HUDEP-2 (cell line): ENCODE measurements around the gene LYPD4.
"Not testable (repeated sequence)": the region's sequence is repeated elsewhere in the genome, so short reads cannot be mapped to it uniquely, and the experiment has no call there.

Experiments
- DNase-seq, 76 experiments: peaks; one replicate each; lab custom pipeline; 2025; ENCODE audit not compliant: unreplicated experiment in 76 of 76; lab: John Stamatoyannopoulos, UW

The LYPD4 gene

DNA sequence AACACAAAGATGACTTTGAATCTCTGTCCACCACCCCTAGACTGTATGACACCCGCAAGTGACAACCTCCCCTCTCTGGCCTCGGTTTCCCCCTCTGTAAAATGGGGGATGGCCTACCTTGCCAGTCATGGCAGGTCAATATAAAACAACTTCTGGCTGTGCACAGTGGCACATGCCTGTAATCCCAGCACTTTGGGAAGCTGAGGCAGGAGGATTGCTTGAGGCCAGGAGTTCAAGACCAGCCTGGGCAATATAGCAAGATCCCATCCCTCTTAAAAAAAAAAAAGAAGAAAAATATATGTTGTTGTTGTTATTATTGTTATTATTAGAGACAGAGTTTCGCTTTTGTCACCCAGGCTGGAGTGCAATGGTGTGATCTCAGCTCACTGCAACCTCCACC lies 31.5 kb upstream of the LYPD4 start:
- DNase-seq: not testable (repeated sequence)

DNA sequence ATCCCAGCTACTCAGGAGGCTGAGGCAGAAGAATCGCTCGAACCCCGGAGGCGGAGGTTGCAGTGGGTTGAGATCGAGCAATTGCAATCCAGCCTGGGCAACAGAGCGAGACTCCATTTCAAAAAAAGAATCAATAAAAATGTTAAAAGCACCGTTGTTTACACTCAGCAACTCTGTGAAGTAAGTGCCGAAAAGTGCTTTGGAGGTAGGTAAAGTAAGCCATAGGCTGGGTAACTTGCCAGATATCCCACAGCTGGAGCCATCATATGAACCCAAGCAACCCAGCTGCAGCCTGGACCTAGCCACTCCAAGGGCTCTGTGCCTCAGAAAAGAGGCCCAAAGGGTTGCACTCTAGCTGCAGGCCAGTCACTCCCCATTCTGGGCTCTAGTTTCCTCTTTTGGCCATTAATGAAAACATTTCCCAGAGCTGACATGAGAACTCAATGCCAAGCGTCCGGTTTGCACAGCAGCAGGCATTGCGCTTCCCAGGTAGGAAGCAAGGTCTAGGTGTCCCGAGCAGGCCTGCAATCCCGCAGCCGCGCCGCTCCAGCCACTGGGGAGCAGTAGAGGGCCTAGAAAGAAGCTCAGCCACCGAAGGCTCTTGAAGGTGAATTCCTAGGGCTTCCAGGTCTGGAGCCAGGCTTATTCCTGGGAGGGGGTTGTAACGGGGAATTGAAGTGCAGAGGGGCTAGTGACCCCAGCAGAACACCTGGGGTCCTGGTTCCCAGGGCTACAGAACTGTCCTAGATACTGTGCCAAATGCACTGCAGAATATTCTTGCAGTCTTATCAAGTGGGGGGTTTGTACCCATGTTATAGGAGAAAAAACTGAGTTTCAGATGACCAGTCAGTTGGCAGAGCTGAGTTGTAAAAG lies 28.5 kb upstream of the LYPD4 start:
- peak in 62 of 76 experiments; percentile 19 to 78 (median 60) for DNase-seq

DNA sequence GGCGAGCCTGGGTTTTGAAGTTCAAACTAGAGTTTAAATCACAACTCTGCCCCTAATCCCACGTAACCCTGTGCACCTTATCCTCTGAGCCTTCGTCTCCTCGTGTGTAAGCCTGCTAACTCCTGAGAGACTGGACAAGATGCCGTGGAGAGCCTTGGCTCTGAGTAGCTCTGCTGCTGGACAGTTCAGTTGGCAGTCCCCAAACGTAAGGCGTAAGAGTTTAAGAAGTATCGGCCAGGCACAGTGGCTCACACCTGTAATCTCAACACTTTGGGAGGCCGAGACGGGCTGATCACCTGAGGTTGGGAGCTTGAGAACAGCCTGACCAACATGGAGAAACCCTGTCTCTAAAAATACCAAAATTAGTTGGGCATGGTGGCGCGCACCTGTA lies 27.9 kb upstream of the LYPD4 start:
- no peak for DNase-seq

DNA sequence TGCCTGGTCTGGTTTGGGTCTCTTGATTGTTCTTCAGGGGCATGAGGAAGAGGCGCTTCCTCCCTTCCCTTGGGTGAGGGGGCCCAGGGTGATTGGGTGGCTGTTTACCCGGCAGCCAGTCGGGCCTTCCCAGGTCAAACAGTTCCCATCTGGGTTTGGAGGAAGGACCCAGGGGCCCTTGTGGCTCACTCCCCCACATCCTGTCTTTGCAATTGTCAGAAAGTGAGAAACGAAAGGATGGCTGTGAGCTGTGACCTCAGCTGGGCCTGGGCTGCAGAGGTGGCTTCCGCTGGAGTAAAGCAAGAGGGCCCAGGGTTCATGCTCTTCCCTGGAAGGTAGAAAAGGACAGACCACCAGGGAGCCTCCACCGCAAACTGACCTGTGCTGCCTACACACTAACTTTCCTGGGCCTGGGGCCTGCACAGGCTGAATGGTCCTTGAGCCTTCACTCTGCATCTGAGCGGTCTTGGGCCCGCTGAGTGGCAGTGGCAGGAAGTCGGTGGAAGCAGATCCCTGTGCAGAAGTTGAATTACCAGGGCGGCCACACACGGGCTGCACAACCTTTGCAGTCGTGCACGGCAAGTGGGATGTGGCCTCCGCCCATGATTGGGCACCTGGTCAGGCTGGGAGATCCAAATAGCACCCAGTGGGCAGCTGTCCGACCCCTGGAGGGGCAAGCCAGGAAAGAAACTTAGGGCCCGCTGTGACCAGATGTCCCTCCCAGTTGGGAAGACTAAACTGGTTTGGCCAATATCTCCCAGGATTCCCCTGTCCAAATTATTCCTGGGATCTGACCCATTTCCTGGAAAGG lies 27.3 kb upstream of the LYPD4 start:
- peak in 4 of 76 experiments; percentile 18 to 43 (median 34) for DNase-seq

DNA sequence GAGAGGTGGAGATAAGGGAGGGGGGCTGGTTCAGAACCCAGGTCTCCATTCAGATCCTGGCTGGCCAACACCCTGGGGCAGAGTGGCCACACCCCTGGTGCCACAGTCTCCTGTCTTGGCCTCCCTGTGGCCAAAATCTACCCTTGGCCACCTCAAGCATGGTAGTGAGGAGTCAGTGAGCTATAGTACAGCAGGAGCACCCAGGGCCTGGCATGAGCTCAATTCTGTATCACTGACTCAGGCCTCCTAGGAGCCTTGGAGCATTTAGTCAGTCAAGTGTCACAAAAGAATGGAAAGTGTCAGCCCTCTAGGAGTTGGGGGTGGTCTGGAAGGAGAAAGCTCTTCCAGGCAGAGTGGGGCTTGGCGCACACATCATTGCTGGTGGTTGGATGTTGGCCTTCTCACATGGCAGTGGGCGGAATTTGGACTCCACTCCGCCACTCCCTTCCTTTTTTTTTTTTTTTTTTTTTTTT lies 26.0 kb upstream of the LYPD4 start:
- peak in 28 of 76 experiments; percentile 21 to 68 (median 34) for DNase-seq

DNA sequence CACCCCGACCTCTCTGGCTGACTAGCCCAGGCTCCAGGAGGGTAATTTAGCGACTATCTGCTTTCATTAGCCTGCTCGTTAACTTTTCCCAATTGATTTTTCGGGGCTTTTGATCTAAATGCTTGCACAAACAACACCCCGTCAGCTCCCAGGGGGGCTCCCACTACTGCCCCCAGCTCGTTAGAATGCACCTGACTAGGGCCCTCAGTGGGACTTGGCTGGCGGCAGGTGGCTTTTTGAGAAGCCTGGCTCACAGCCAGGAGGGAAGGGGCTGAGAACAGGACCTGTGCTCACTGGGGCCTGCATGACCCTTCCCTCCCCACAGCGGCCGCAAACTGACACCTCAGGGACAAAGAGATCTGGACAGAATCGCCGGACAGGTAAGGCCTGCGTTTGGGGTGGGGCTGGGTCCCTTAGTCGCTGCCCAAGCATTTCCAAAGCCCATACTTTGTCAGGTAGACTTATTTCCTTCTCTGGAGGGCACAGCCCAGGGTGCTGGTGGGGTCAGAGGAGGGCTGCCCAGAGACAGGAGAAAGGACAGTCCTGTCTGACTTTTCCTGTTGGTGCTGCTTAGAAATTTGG lies 25.0 kb upstream of the LYPD4 start:
- no peak for DNase-seq

DNA sequence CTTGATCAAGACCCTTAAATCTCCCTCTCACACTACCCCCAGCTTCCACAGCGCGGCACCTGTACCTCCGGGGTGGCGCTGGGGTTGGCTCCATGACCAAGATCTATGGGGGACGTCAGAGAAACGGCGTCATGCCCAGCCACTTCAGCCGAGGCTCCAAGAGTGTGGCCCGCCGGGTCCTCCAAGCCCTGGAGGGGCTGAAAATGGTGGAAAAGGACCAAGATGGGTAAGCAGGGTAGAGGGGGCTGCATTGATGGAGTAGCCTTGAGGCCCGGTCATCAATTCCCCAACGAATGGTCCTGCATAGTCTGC lies 24.5 kb upstream of the LYPD4 start:
- DNase-seq: no peak

DNA sequence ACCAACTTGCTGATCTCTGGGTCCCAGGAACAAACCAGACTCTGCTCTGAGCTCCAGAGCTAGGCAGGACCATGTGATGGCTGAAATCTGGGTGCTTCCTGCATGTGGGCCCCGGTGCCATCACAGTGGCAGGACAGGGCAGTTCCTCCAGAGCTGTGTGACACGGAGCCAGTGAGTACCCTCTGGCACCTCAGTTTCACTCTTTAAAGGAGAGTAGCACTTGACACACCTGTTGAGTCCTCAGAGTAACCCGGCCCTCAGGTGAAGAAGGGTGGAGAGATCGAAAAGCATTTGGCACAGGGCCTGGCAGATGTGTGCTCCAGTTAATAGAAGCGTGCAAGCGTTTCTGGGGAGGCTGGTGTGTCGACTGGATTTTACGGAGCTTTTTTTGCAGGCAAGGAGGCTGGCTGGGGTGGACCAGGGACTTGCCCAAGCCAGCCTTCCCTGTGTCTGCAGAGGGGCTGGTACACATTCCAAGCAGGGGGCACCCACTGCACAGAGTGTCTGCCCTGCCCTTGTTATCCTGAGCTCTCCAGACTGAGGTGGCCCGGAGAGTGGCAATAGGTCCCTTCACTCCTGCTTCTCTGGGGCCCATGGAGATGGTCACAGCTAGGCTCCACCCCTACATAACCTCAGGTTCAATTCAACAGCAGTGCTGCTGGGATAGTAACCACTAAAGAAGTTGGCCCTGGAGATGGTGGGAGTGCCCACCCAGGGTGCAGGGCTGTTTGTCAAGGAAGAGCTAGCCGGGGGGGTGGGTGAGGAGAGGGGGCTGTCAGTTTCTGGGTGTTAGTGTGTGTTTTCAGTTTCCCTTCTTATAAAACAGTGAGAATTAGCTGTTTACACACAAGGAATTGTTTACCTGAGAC lies 23.9 kb upstream of the LYPD4 start:
- DNase-seq: no peak

DNA sequence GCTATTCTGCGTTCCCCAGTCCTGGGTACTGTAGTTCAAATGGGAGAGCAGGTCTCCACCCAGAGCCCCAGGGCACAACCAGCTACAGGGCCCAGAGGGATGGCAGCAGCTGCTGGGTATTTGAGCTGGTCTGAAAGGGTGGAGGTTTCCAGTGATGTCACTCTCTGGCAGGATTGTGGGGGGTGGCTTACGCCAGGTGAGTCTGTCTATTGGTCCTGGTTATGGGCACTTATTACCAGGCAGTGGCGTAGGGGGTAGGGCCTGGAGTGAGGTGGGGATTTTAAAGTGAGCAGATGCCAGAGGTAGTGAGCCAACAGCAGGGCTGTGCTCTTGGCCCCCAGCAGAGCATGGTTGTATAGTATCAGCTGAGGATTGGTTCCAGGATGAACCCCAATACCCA lies 21.8 kb upstream of the LYPD4 start:
- DNase-seq: no peak

DNA sequence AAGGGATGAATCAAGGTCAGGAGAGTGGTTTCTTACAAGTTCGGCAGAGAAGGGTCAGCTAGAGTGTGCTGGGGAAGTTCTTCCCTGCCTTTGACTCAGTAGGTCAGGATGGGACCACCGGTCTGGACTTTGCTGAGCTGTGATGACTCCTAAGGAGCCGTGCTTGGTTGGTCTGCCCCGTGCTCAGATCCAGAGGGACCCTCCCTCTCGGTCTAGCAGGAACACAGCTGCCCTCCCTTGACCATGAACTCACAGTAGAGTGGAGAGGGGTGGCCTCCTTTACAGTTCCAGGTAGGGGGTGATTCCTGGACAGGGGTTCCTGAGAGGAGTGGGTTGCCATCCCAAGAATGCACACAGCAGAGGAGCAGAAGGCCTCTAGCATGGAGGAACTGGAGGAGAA lies 19.9 kb upstream of the LYPD4 start:
- no peak for DNase-seq

DNA sequence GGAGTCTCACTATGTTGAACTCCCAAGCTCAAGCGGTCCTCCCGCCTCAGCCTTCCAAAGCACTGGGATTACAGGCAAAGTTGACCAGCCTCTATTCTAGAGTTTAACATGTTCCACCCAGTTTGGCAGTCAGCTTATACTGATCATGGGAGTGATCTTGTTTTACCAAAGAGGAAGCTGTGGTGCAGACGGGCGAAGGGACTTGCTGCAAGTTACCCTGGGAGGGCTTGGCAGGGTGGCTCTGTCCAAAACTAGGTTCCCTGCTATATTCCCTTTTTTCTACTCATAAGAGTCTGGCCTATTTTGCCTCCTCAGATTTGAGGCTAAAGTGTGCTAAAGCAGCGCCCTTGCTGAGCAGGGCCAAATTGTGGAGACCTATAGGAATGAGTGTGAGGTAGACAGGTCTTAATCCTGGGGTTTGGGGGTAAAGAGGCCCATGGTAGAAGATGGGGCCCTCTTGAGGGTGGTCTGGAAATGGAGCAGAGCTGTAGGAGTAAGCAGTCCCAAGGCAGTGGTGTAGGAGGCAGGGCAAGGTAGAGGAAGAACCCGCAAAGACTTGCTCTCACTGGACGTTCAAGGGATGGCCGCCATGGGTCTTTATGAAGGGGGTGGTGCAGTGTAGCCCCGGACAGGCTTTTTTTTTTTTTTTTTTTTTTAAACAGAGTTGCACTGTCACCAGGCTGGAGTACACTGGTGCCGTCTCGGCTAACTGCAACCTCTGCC lies 18.9 kb upstream of the LYPD4 start:
- DNase-seq: peak in 2 of 76 experiments; percentile 31 to 45

DNA sequence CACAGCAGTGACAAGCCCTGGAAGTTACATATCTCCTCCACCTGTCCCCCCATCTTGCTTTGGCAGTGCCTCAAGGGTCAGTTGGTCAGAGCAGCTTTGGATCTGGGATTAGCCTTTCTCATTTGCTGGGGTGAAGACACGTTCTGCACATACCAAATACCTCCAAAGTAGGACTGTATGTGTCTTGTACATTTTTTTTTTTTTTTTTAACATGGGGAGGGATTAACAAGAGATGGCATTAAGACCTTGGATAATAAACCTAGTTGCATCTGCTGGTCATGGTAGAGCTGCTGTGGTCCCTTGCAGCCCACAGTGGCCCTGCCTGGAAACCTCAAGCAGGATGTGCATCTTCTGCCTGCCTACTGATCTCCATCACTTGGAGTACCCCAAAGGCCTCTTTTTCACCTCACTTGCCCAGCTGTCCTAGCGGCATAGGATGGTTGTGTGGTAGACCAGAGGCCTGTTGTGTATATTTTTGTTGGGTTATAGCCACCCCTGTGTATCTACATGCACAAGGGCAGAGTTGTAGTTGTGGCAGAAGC lies 18.0 kb upstream of the LYPD4 start:
- DNase-seq: no peak

DNA sequence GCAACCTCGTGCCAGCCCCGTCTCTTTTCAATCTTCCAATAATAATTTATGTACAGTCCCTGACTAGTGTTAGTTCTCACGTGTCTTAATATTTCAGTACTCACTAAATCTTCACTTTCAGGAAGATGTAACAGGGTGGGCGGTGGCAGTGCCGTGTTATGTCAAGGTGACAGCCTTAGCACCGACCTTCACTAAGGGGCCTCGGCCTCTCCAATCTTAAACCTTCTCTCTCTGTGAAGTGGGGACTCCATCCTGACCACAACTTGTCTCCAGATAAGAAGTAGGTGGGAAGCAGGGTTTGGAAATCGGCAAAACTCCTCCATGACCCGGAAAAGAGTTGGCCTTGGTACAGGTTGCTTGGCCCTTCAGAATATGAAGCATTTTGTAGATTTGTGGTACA lies 17.4 kb upstream of the LYPD4 start:
- DNase-seq: no peak

DNA sequence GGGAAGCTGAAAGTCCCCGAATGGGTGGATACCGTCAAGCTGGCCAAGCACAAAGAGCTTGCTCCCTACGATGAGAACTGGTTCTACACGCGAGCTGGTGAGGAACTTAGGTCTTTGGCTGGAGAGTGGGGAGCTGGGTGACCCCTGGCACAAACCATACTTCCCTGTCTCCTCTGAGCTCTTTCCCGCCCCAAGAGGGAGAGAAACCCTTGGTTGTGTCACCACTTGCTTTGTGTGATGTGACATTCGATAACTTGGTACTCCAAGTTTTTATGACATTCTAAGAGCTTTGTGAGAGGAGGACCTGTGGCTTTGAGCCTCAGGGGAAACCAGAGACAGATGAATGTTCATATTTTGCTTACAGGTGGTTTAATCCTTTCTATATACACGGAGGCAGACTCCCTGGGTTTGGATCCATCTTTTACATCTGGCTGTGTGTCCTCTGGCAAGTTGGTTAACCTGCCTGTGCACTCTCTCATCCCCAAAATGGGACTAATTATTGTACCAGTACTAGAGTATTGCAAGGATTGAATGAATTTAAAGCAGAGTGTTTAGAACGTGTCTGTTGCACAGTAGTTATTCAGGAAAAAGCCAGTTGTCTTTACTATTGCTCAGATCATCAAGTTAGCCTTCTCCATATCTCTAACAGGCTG lies 16.8 kb upstream of the LYPD4 start:
- DNase-seq: peak in 2 of 76 experiments; percentile 3 to 24

DNA sequence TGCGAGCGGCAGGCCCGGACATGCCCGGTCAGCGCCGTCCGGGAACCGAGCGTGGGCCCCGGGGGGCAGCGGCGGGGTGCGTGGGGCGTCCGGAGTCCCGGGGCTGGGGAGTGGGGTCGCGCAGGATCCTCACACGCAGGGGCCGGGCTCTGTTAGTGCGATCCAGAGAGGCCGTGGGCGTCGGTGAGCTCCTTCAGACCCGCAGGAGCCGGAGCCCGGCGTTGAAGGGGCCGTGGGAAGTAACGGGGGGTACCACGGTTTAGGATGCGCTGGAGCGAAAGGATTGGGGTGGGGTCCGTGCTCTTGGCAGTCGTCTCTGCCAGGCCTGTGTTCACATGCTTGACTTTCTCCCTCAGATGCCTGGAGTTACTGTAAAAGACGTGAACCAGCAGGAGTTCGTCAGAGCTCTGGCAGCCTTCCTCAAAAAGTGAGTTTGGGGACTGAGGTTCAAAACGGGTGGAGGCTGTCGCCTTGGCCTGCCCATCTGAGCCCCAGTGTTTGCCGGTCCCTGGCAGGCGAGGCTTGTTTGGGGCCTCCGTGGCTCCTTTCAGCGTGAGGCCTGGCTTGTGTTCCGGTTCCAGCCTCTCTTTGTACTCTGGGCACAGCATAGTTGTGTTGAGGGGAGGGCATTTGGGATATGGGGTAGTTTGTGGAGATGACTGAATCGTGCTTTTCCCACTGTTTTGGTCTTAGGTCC lies 16.1 kb upstream of the LYPD4 start:
- peak in 14 of 76 experiments; percentile 19 to 80 (median 34) for DNase-seq

DNA sequence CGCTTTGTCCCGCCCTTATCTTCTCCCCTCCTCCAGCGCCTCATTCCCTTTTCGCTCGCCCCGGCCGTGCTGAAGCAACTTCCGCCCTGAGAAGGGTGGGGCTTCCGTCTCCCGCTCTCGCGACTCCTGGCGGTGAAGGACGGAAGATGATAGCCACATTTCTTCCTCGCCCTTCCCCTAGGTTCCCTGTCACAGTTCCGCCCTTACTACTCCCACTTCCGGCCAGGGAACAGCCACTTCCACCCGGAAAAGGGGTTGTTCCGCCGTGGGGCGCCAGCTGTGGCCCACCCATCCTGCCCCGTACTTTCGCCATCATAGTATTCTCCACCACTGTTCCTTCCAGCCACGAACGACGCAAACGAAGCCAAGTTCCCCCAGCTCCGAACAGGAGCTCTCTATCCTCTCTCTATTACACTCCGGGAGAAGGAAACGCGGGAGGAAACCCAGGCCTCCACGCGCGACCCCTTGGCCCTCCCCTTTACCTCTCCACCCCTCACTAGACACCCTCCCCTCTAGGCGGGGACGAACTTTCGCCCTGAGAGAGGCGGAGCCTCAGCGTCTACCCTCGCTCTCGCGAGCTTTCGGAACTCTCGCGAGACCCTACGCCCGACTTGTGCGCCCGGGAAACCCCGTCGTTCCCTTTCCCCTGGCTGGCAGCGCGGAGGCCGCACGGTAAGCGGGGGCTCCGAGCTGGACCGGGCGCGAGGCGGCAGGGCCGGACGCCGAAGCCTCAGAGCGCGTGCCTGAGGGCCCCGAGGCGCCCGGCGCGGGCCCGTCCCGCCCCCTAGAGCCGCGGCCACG lies 15.3 kb upstream of the LYPD4 start, which contains the start of gene RPS19:
RPS19 (plus strand) TSS at position 638 of the 801 bp plus-strand sequence. CDS start 520 bp downstream, outside the sequence.
- DNase-seq: peak; percentile 89 to 100 (median 99)

DNA sequence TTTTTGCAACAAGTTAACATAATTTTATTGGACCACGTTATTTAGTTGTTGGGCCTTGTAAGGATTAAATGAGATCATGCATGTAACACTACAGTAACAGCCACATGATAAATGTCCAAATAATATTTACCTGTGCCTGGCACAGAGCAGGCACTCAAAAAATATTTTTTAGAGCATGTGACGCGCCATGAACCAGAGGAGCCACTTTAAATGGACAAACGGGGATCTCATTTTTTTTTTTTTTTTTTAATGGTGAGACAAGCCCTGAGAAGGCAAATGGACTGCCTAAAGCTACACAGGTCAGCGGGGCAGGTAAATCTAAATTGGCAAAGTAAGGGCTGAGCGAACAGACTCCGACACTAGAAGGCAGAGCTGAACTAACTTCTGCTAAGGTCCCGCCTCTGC lies 14.7 kb upstream of the LYPD4 start:
- DNase-seq: no peak
